HepG2 (cell line): Measurements from ENCODE around the gene P2RX6. TPM values are rescaled to one million over a fixed set of nuclear protein-coding genes. Genes with fewer than 3 reads are reported as not detected.

Experiments used
- BRD4 ChIP-seq: sonication (generic); formaldehyde crosslinking; IDR thresholded peaks from 2 replicates; pipeline ENCODE4 v1.4.0; 2020; ENCODE audit warnings: missing genetic modification reagents
- CENPX ChIP-seq: sonication (generic); formaldehyde crosslinking; IDR thresholded peaks from 2 replicates; pipeline ENCODE4 v1.9.0; 2021; ENCODE audit warnings: mild to moderate bottlenecking, missing genetic modification reagents, moderate library complexity
- JDP2 ChIP-seq: sonication (generic); formaldehyde crosslinking; IDR thresholded peaks from 2 replicates; pipeline ENCODE4 v1.8.1; 2022; ENCODE audit warnings: missing genetic modification reagents, borderline replicate concordance
- MED1 ChIP-seq: sonication (generic); formaldehyde crosslinking; IDR thresholded peaks from 2 replicates; pipeline ENCODE4 v1.4.0; 2020; ENCODE audit warnings: missing genetic modification reagents
- PPARG ChIP-seq: conservative IDR thresholded peaks from 2 replicates; pipeline ENCODE4 v1.6.1; 2016; ENCODE audit warnings: missing biosample characterization, missing genetic modification reagents
- PTBP1 ChIP-seq: fragments of 200-400 bp; formaldehyde crosslinking; IDR thresholded peaks from 2 replicates; pipeline ENCODE4 v1.6.1; 2018; ENCODE audit warnings: low read length, low read depth; ENCODE audit not compliant: poor library complexity, severe bottlenecking
- RFX5 ChIP-seq: IDR thresholded peaks from 2 replicates; pipeline ENCODE4 v1.6.1; 2011; ENCODE audit warnings: low read depth, low read length, improper control_type of control experiment
- RNF2 ChIP-seq: fragments of 450-650 bp; conservative IDR thresholded peaks from 2 replicates; pipeline ENCODE4 v1.6.1; 2016; ENCODE audit warnings: low read depth
- ZNF12 ChIP-seq: sonication (generic); formaldehyde crosslinking; IDR thresholded peaks from 2 replicates; pipeline ENCODE4 v1.5.0; 2020; ENCODE audit warnings: missing genetic modification reagents
- ZNF230 ChIP-seq: sonication (generic); formaldehyde crosslinking; IDR thresholded peaks from 2 replicates; pipeline ENCODE4 v1.4.0; 2020; ENCODE audit warnings: mild to moderate bottlenecking, missing genetic modification reagents
- ZNF235 ChIP-seq: sonication (generic); formaldehyde crosslinking; IDR thresholded peaks from 2 replicates; pipeline ENCODE4 v1.8.1; 2023; ENCODE audit warnings: mild to moderate bottlenecking, missing genetic modification reagents, borderline replicate concordance
- ZNF598 ChIP-seq: sonication (generic); formaldehyde crosslinking; IDR thresholded peaks from 2 replicates; pipeline ENCODE4 v1.5.1; 2020; ENCODE audit warnings: mild to moderate bottlenecking, missing genetic modification reagents, borderline replicate concordance
- ZNF709 ChIP-seq: sonication (generic); formaldehyde crosslinking; IDR thresholded peaks from 2 replicates; pipeline ENCODE4 v1.5.0; 2020; ENCODE audit warnings: mild to moderate bottlenecking, missing genetic modification reagents
- ZNF761 ChIP-seq: sonication (generic); formaldehyde crosslinking; conservative IDR thresholded peaks from 2 replicates; pipeline ENCODE4 v1.4.0; 2020; ENCODE audit warnings: mild to moderate bottlenecking, missing genetic modification reagents
- polyA plus RNA-seq, 8 experiments: library from polyadenylated mRNA; depleted of rRNA in 3 of 8; stranded (reverse) in 7 of 8; unstranded in 1 of 8; fragments of >200 nt; fragmentation: Illumina TruSeq in 4 of 8; extraction: Trizol in 4 of 8; gene quantifications; 2 replicates each; pipeline versions ENCODE4 v1.2.1 to v1.2.3, GENCODE V29; 2011 to 2016; ENCODE audit warnings: low read depth in 4 of 8, missing spikeins in 1 of 8, mixed read lengths in 1 of 8; ENCODE audit not compliant: insufficient read depth in 1 of 8
- total RNA-seq, 5 experiments: library from RNA; depleted of rRNA; stranded (reverse); fragments of >200 nt; fragmentation: Illumina TruSeq; extraction: Trizol; gene quantifications; 2 replicates each; pipeline ENCODE4 v1.2.3, GENCODE V29; 2016; ENCODE audit warnings: low read depth in 1 of 5
- TF ChIP-seq, protein P1 (sequence below): sonication (generic); formaldehyde crosslinking; IDR thresholded peaks from 2 replicates; pipeline ENCODE4 v1.4.0; 2020; ENCODE audit warnings: mild to moderate bottlenecking, missing genetic modification reagents
- TF ChIP-seq, protein P2 (sequence below): sonication (generic); formaldehyde crosslinking; IDR thresholded peaks from 2 replicates; pipeline ENCODE4 v1.4.0; 2020; ENCODE audit warnings: missing genetic modification reagents, borderline replicate concordance
- TF ChIP-seq, protein P3 (sequence below): sonication (generic); formaldehyde crosslinking; IDR thresholded peaks from 2 replicates; pipeline ENCODE4 v1.4.0; 2020; ENCODE audit warnings: missing genetic modification reagents, borderline replicate concordance
- TF ChIP-seq, protein P4 (sequence below): sonication (generic); formaldehyde crosslinking; conservative IDR thresholded peaks from 2 replicates; pipeline ENCODE4 v1.8.1; 2023; ENCODE audit warnings: missing genetic modification reagents

Gene P2RX6
- total and polyA plus RNA-seq, 2 of the 13 experiments (the other 11 are each of a cell fraction or from before 2014, with no cell fraction given) = 0.04 to 0.12 TPM

DNA sequence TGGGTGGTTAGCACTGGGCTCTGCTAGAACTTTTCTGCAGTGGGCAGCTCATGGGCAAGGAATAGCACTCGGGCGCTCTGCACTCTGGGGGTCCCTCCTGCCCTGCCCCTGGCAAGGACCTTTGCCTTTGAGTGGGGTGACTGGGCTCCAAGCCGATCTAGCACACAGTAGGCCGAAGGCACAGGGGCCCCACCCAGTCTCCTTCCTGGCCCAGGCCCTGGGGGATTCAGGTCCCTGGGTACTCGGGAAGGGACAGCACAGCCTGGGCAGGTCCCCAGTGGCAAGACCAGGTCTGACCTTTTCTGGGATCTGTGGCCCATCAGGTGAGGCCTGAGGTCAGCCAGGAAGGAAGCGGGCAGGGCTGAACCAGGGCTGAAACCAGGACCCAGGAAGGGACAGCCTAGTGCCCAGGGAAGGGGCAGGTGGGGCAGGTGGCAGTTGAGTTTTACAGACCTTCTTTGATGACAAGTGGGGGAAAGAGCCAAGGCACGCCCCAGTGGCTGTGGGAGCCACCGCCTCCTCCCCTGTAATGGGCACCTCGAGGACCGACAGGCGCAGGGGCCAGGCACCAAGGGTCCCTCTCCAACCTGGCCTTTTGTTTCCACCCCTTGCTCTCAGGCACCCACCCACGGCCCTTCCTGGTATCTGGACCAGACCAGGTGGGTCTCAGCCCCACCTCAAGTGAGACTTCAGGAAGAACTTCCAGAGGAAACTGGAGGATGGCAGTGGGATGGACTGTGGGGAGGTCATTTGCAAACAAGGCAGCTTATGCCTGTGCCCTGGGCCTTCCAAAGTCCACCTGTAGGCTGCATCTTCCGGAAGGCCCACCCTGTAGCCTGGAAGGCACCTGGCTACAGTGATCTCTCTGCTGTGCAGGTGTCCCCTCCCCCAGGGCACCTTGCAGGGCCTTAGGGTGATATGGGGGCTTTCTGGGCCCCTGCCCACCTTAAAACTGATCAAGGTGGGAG is 48.8 kb upstream of the P2RX6 start (continued):
- TF ChIP-seq, protein P1, sequence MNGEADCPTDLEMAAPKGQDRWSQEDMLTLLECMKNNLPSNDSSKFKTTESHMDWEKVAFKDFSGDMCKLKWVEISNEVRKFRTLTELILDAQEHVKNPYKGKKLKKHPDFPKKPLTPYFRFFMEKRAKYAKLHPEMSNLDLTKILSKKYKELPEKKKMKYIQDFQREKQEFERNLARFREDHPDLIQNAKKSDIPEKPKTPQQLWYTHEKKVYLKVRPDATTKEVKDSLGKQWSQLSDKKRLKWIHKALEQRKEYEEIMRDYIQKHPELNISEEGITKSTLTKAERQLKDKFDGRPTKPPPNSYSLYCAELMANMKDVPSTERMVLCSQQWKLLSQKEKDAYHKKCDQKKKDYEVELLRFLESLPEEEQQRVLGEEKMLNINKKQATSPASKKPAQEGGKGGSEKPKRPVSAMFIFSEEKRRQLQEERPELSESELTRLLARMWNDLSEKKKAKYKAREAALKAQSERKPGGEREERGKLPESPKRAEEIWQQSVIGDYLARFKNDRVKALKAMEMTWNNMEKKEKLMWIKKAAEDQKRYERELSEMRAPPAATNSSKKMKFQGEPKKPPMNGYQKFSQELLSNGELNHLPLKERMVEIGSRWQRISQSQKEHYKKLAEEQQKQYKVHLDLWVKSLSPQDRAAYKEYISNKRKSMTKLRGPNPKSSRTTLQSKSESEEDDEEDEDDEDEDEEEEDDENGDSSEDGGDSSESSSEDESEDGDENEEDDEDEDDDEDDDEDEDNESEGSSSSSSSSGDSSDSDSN (CRISPR knock-in tag) = 0 out of 2 replicates have a peak, but pooled peaks have one; percentile 6
- TF ChIP-seq PPARG (CRISPR knock-in tag) = no peak
- no peak for TF ChIP-seq ZNF709 (CRISPR knock-in tag)
- no peak for TF ChIP-seq ZNF235 (CRISPR knock-in tag)
- TF ChIP-seq, protein P2, sequence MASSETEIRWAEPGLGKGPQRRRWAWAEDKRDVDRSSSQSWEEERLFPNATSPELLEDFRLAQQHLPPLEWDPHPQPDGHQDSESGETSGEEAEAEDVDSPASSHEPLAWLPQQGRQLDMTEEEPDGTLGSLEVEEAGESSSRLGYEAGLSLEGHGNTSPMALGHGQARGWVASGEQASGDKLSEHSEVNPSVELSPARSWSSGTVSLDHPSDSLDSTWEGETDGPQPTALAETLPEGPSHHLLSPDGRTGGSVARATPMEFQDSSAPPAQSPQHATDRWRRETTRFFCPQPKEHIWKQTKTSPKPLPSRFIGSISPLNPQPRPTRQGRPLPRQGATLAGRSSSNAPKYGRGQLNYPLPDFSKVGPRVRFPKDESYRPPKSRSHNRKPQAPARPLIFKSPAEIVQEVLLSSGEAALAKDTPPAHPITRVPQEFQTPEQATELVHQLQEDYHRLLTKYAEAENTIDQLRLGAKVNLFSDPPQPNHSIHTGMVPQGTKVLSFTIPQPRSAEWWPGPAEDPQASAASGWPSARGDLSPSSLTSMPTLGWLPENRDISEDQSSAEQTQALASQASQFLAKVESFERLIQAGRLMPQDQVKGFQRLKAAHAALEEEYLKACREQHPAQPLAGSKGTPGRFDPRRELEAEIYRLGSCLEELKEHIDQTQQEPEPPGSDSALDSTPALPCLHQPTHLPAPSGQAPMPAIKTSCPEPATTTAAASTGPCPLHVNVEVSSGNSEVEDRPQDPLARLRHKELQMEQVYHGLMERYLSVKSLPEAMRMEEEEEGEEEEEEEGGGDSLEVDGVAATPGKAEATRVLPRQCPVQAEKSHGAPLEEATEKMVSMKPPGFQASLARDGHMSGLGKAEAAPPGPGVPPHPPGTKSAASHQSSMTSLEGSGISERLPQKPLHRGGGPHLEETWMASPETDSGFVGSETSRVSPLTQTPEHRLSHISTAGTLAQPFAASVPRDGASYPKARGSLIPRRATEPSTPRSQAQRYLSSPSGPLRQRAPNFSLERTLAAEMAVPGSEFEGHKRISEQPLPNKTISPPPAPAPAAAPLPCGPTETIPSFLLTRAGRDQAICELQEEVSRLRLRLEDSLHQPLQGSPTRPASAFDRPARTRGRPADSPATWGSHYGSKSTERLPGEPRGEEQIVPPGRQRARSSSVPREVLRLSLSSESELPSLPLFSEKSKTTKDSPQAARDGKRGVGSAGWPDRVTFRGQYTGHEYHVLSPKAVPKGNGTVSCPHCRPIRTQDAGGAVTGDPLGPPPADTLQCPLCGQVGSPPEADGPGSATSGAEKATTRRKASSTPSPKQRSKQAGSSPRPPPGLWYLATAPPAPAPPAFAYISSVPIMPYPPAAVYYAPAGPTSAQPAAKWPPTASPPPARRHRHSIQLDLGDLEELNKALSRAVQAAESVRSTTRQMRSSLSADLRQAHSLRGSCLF = no peak
- no peak for TF ChIP-seq ZNF230 (CRISPR knock-in tag)
- TF ChIP-seq RNF2 = no peak
- TF ChIP-seq PTBP1 = no peak
- TF ChIP-seq, protein P3, sequence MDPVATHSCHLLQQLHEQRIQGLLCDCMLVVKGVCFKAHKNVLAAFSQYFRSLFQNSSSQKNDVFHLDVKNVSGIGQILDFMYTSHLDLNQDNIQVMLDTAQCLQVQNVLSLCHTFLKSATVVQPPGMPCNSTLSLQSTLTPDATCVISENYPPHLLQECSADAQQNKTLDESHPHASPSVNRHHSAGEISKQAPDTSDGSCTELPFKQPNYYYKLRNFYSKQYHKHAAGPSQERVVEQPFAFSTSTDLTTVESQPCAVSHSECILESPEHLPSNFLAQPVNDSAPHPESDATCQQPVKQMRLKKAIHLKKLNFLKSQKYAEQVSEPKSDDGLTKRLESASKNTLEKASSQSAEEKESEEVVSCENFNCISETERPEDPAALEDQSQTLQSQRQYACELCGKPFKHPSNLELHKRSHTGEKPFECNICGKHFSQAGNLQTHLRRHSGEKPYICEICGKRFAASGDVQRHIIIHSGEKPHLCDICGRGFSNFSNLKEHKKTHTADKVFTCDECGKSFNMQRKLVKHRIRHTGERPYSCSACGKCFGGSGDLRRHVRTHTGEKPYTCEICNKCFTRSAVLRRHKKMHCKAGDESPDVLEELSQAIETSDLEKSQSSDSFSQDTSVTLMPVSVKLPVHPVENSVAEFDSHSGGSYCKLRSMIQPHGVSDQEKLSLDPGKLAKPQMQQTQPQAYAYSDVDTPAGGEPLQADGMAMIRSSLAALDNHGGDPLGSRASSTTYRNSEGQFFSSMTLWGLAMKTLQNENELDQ (CRISPR knock-in tag) = no peak
- TF ChIP-seq ZNF761 (CRISPR knock-in tag) = no peak
- TF ChIP-seq RFX5 = no peak
- TF ChIP-seq, protein P4, sequence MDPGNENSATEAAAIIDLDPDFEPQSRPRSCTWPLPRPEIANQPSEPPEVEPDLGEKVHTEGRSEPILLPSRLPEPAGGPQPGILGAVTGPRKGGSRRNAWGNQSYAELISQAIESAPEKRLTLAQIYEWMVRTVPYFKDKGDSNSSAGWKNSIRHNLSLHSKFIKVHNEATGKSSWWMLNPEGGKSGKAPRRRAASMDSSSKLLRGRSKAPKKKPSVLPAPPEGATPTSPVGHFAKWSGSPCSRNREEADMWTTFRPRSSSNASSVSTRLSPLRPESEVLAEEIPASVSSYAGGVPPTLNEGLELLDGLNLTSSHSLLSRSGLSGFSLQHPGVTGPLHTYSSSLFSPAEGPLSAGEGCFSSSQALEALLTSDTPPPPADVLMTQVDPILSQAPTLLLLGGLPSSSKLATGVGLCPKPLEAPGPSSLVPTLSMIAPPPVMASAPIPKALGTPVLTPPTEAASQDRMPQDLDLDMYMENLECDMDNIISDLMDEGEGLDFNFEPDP (CRISPR knock-in tag) = no peak
- no peak for TF ChIP-seq ZNF598 (CRISPR knock-in tag)
- TF ChIP-seq MED1 (CRISPR knock-in tag) = peak; percentile 10; the same call in 1 of the 2 replicates
- no peak for TF ChIP-seq CENPX (CRISPR knock-in tag)
- TF ChIP-seq JDP2 (CRISPR knock-in tag) = no peak
- no peak for TF ChIP-seq BRD4 (CRISPR knock-in tag)
- no peak for TF ChIP-seq ZNF12
